DND-41 (cell line): ENCODE measurements around the gene EFR3B.
"Not testable (repeated sequence)": the region's sequence is repeated elsewhere in the genome, so short reads cannot be mapped to it uniquely, and the experiment has no call there.

Experiments
- ATAC-seq: fragments of 200-7000 bp; cut with Tn5 transposase; 3 replicates; pipeline ENCODE4 v1.9.1; 2021; ENCODE audit warnings: low read depth; ENCODE audit not compliant: insufficient read depth
- DNase-seq: peaks from one replicate; pipeline ENCODE4 v3.0.0-alpha.2; 2020
- H2AFZ ChIP-seq: 2 replicates; pipeline ENCODE4 v1.6.0; 2012; ENCODE audit warnings: low read depth, low read length
- H3K27ac ChIP-seq: 2 replicates; pipeline ENCODE4 v1.5.1; 2012; ENCODE audit warnings: low read length, inconsistent platforms
- H3K27me3 ChIP-seq: fragments of 200-600 bp; sonication (generic); 2 replicates; pipeline ENCODE4 v1.6.0; 2012; ENCODE audit warnings: low read length, mild to moderate bottlenecking, inconsistent platforms; ENCODE audit not compliant: insufficient read depth, poor library complexity
- H3K36me3 ChIP-seq: 2 replicates; pipeline ENCODE4 v1.5.1; 2012; ENCODE audit warnings: low read length, inconsistent platforms; ENCODE audit not compliant: insufficient read depth
- H3K4me1 ChIP-seq: 2 replicates; pipeline ENCODE4 v1.5.1; 2012; ENCODE audit warnings: mild to moderate bottlenecking, low read length; ENCODE audit not compliant: insufficient read depth
- H3K4me2 ChIP-seq: 2 replicates; pipeline ENCODE4 v1.6.0; 2012; ENCODE audit warnings: mild to moderate bottlenecking, moderate library complexity, low read length, inconsistent platforms; ENCODE audit not compliant: insufficient read depth
- H3K4me3 ChIP-seq, 2 experiments: fragments of 200-600 bp in 1 of 2; shearing (Covaris generic) in 1 of 2; 2 replicates each; pipeline ENCODE4 v1.5.1; 2012 to 2016; ENCODE audit warnings: inconsistent platforms in 2 of 2, low read length in 2 of 2, mild to moderate bottlenecking in 2 of 2, low read depth in 1 of 2, moderate library complexity in 1 of 2
- H3K79me2 ChIP-seq: 2 replicates; pipeline ENCODE4 v1.6.0; 2012; ENCODE audit warnings: low read length, inconsistent platforms; ENCODE audit not compliant: insufficient read depth
- H3K9ac ChIP-seq: 2 replicates; pipeline ENCODE4 v1.6.0; 2012; ENCODE audit warnings: low read depth, mild to moderate bottlenecking, inconsistent platforms, low read length, moderate library complexity
- H3K9me3 ChIP-seq: 2 replicates; pipeline ENCODE4 v1.5.1; 2012; ENCODE audit warnings: low read length, moderate library complexity, mild to moderate bottlenecking, inconsistent platforms; ENCODE audit not compliant: insufficient read depth, severe bottlenecking
- H4K20me1 ChIP-seq: 2 replicates; pipeline ENCODE4 v1.6.0; 2012; ENCODE audit warnings: low read length; ENCODE audit not compliant: insufficient read depth
- CTCF ChIP-seq: IDR thresholded peaks from 2 replicates; pipeline ENCODE4 v1.5.1; 2012; ENCODE audit warnings: borderline replicate concordance, low read length, moderate library complexity, mild to moderate bottlenecking; ENCODE audit not compliant: poor library complexity, severe bottlenecking; ENCODE audit errors: extremely low read depth
- EZH2 ChIP-seq: IDR thresholded peaks from 3 replicates; pipeline ENCODE4 v1.6.1; 2012; ENCODE audit warnings: borderline replicate concordance, low read depth, mild to moderate bottlenecking, moderate library complexity, low read length, inconsistent platforms; ENCODE audit not compliant: severe bottlenecking

EFR3B gene

GRCh38 chr2:25041928-25042320, at the start of gene EFR3B:
EFR3B (plus strand) TSS chr2:25042076; CDS start chr2:25042313, 237 bp downstream.
- DNase-seq, result peak; percentile 93

GRCh38 chr2:24993406-24994145, 48.3 kb upstream of the EFR3B start:
- Histone ChIP-seq H3K4me3 (no peak overlapping the region), H2AFZ (no peak overlapping the region), H3K79me2 (no peaks in the 10 kb centered on the region), H3K4me1 (no peaks in the 10 kb centered on the region), H3K9ac (no peak overlapping the region), H3K36me3 (no peaks in the 10 kb centered on the region), H3K27me3 (peaks cover 4% of the 10 kb centered on the region), H3K9me3 (no peaks in the 10 kb centered on the region), H3K27ac (no peak overlapping the region), H4K20me1 (no peaks in the 10 kb centered on the region), H3K4me2 (no peak overlapping the region)
- TF ChIP-seq CTCF, result no peak
- TF ChIP-seq EZH2, result no peak
- no peak for DNase-seq
- no peak for ATAC-seq

More at GRCh38 chr2:25041928-25042320, at the start of gene EFR3B:
- peak; percentile 97 for ATAC-seq
- H3K4me1 ChIP-seq, result peaks cover 18% of the 10 kb centered on the region
- no peaks in the 10 kb centered on the region for H3K9me3 ChIP-seq
- no peaks in the 10 kb centered on the region for H3K36me3 ChIP-seq
- peaks cover 17% of the 10 kb centered on the region for H4K20me1 ChIP-seq
- H3K9ac ChIP-seq, result peak within 1 kb of the TSS; percentile 44
- H3K4me2 ChIP-seq, result peak within 1 kb of the TSS; percentile 98
- peaks cover 35% of the 10 kb centered on the region for H3K27me3 ChIP-seq
- H3K4me3 ChIP-seq, result peak within 1 kb of the TSS; percentile 17 to 60; a peak in 3 of 4 replicates
- no peaks in the 10 kb centered on the region for H3K79me2 ChIP-seq
- TF ChIP-seq EZH2 (no peak), CTCF (no peak)
- no peak within 1 kb of the TSS for H3K27ac ChIP-seq
- H2AFZ ChIP-seq, result peak within 1 kb of the TSS; percentile 26

- no peaks in the 10 kb centered on the region for H3K4me1 ChIP-seq
- no peaks in the 10 kb centered on the region for H3K9me3 ChIP-seq
- no peak overlapping the region for H3K27ac ChIP-seq
- no peak for TF ChIP-seq EZH2
- TF ChIP-seq CTCF, result no peak
- no peaks in the 10 kb centered on the region for H4K20me1 ChIP-seq
- DNase-seq (no peak), ATAC-seq (no peak)
- no peak overlapping the region for H3K9ac ChIP-seq
- H3K4me2 ChIP-seq, result no peak overlapping the region
- H2AFZ ChIP-seq, result no peak overlapping the region
- H3K36me3 ChIP-seq, result no peaks in the 10 kb centered on the region
- no peaks in the 10 kb centered on the region for H3K79me2 ChIP-seq
- no peak overlapping the region for H3K4me3 ChIP-seq
- peaks cover 4% of the 10 kb centered on the region for H3K27me3 ChIP-seq
Measured at GRCh38 chr2:24994146-24994724, 47.6 kb upstream of the EFR3B start.

- not testable (repeated sequence) for H3K9ac ChIP-seq, H3K4me2 ChIP-seq, H3K27me3 ChIP-seq, H4K20me1 ChIP-seq, H3K36me3 ChIP-seq, DNase-seq, H3K79me2 ChIP-seq, H3K27ac ChIP-seq, H2AFZ ChIP-seq, ATAC-seq, H3K4me3 ChIP-seq, H3K4me1 ChIP-seq, H3K9me3 ChIP-seq
Measured at GRCh38 chr2:24999097-24999496, 42.8 kb upstream of the EFR3B start.
